SKM-1 (cell line): Measurements from ENCODE around the gene NOC4L.
"Not testable (repeated sequence)": the region's sequence is repeated elsewhere in the genome, so short reads cannot be mapped to it uniquely, and the experiment has no call there.

Experiments
- DNase-seq: peaks from one replicate; lab custom pipeline; 2025; ENCODE audit not compliant: unreplicated experiment; lab: John Stamatoyannopoulos, UW

The NOC4L gene

DNA sequence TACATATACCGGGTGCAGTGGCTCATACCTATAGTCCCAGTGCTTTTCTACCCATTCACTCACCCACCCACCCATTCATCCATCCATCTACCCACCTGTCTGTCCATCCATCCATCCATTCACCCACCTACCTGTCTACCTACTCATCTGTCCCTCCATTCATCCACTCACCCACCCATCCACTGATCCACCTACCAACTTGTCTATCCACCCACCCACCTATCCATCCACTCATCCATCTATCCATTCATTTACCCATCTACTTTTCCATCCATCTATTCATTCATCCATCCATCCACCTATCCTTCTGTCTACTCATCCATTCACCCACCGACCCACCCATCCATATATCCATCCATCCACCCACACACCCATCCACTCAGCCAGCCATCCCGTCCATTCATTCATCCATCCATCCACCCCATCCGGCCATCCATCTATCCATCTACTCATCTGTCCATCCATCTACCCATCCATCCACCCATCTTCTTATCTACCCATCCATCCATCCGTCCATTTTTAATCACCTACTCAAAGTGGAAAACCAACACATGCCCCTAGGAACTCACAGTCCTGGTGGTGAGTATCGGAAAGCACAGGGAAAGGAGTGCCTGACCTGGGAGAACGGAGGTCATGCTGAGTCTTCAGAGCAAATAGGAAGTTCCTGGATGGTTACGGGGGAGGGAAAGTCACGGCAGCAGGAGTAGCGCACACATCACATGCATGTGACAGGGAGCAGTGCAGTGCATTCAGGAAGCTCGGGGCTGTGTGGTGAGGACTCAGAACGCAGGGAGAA is 20.1 kb upstream of the NOC4L start:
- no peak for DNase-seq

DNA sequence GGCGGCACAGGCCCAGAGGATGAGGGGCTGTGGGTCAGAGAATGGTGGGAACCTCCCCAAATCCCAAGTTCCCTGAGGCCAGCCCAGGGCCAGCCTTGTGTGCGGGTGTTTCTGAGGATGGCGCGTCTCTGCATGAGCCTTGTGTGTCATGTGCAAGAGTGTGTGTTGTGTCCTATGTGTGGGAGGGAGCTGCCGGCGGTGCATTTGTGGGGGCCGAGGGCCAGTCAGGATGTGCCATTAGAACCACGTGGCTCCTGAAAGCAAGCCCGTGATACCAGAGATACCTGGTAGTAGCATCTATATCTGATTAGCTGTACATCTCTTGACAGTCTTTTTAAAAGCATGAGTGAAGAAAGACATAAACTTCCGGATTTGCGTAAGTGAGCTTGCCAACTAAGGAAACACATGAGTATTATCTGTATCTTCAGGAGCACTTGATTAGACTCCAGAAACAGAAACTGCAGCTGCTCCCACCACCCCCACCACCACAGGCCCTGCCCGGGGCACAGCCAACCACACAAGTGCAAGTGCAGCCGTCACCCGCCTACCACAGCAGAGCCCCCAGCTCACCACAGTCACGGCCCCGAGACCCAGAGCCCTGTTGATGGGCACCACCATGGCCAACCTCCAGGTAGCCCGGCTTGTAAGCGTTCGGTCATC is 19.4 kb upstream of the NOC4L start:
- DNase-seq, result no peak

DNA sequence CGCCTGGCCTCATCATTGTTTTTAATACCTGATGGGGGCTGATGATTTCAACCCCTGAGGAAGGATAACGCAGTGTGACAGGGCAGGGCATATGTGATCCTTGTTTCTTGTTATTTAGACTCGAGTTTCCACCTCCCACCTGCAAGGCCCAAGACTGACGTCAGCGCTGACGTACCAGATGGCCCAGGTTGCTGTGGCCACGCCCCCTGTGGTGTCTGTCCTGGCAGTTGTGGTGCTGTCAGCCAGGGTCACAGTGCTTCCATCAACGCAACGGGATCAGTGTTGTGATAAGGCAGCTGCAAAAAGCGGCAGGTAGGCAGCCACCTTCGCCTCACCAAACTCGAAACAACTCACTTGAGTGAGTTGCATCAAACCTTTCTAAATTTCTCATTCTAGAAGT is 18.5 kb upstream of the NOC4L start:
- DNase-seq, result no peak

DNA sequence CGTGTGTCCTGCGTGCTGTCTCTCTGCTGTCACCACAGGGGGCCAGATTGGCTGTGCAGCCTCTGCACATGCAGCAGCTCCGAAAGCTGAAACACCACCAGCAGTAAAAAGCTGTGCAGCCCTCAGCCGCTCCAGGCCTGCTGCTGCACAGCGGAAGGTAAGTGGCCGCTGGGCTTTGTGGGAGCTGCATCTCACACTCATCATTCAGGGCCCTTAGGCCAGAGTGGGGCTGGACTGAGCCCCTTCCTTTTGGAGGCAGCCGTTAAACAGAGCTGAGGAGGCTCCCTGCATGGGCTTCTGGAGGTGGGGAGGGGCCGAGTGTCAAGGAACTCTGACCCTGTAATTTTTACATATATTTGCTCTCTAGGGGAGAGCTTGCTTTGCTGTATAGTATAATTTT is 17.2 kb upstream of the NOC4L start:
- no peak for DNase-seq

DNA sequence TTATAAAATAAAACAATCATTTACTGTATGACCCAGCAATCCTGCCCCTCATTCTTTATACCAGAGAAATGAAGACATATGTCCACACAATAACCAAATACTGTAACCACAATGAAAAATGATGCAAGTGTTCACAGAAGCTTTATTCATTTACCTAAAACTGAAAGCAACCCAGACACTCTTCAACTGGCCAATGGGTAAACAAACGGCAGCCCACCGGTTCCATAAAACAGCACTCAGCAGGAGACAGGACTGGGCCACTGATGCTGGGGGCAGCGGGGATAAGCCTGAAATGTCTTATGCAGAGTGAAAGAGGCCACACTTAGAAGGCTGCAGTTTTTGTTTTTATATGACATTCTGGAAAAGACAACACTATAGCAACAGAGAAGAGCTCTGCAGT is 15.2 kb upstream of the NOC4L start:
- no peak for DNase-seq

DNA sequence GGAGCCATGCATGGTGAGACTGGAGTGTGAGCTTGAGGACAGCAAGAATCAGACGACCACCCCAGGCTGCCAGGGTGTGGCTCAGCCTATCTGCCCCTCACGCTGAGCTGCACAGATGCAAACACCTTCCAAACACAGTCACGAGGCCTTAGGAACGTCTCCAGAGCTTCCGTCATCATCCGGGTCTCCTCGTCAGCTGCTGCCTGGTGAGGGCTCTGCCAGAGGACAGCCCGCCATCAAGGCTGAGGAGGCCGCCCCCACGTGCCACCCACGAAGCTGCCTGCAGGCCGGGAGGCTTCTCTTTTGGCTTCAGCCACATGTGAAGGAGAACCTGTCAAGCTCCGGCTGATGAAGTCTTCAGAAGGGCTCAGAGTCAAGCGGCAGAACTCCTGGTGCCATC is 13.6 kb upstream of the NOC4L start:
- no peak for DNase-seq

DNA sequence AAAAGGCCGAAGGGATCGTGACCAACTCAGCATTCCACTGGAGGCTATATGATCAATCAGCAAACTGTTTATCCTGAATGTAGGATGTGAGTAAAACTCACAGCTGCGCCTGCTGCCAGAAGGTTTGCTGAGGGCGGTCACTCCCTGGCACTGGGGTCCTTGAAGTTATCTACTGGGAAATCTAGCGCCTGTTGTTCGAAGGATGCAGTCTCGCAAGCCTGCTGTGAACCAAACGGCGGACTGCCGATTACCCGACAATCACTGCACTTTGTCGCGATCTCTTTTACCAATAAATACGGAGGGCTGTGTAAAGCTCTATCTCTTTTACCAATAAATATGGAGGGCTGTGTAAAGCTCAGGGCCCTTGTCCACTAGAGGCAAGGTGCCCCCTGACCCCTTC is 13.0 kb upstream of the NOC4L start:
- DNase-seq, result no peak

DNA sequence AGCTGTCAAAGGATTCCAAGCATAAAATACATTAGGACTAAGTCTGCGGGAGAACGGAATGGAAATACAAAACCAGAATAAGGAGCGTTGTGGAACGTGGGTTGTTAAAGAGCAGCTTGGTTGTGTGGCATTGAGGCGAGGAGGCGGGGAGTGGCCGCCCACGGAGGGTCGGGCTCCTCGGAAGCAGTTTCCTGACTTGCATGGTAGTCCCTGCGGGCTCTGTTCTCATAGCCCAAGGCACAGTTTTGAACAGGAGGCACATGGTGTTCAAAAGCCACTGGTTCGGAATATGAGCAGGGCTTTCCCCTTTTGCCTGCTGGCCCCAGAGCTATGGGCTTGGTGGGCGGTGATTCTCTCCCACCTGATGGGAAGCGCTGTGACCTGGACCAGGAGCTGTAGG is 12.3 kb upstream of the NOC4L start:
- no peak for DNase-seq

DNA sequence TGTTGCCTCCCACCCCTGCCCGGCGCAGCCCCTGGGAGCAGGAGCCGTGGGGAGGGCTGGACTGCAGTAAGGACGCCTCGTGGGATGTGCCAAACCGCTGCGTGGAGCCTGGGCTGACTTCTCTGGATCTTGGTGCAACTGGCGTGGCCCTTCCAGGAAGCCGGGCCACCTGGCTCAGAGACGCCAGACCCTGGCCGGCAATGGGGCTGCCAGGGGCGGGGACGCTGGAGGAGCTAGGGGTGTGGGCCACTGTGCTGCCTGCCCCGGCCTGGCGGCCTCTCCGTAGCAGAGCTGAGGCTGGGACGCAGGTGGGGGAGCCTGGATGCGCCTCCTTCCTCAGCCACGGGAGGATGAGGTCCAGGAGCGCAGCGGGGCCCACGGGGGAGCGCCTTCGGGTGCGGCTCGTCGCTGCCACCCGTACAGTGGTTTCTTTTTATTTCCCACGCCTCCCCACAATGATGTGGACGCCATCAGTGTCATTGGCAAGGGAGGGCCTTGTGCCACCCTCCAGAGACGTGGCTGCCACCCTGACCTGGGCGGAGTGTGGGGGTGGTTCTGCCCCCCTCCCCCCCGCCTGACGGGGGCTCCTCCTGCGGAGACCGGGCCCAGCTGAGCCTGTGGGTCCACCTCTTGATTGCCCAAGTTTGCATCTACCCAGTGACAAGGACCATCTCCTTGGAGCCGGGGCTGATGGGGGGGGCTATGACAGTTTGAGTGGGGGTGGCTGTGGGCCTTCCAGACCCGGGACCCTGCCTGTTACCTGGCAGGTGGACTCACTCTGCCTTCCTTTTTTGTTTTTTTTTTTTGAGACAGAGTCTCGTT is 11.4 kb upstream of the NOC4L start:
- no peak for DNase-seq

DNA sequence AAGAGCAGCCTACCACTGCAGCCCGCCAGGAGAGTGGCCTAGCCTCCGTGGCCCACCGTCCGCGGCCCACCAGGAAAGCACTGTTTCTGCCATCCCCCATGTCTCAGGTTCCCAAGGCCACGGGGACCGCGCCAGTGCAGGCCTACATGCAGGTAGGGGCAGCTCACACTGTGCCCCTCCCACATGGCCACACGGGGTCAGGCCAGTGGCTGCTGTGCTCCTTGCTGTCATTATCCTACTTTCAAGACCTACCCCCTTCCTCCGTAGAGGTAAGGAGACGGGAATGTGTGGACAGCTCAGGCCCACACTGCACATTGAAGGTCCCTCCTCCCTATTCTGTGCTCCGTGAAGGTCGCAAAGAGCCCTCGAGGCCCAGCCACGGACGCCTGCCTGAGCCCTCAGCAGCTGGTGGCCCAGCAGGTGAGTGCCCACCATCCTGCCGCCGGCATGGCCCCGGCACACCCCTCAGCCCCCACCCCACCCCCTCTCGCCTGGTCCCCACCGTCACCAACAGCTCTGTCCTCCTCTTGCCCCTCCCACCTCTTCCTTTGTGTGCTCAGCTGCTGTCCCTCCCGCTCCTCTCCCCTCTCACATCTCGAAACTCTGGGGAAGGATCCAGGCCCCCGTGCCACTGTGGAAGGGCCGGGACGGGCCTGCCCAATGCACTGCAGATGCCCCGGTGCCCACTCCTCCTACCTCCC is 10.2 kb upstream of the NOC4L start:
- no peak for DNase-seq

DNA sequence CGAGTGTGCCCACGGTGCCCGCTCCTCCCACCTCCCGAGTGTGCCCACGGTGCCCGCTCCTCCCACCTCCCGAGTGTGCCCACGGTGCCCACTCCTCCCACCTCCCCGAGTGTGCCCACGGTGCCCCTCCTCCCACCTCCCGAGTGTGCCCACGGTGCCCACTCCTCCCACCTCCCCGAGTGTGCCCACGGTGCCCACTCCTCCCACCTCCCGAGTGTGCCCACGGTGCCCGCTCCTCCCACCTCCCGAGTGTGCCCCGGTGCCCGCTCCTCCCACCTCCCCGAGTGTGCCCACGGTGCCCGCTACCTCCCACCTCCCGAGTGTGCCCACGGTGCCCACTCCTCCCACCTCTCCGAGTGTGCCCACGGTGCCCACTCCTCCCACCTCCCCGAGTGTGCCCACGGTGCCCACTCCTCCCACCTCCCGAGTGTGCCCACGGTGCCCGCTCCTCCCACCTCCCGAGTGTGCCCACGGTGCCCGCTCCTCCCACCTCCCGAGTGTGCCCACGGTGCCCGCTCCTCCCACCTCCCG is 9.5 kb upstream of the NOC4L start:
- not testable (repeated sequence) for DNase-seq

DNA sequence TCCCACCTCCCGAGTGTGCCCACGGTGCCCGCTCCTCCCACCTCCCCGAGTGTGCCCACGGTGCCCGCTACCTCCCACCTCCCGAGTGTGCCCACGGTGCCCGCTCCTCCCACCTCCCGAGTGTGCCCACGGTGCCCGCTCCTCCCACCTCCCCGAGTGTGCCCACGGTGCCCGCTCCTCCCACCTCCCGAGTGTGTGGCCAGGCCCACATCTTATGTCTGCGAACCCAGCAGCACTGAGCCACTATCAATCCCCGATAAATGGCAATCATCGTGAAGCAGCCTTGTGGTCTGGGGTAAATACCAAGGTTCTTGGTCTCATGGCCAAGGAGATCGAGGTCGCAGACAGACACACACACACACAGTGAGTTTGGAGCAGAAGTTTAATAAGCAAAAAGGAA is 8.0 kb upstream of the NOC4L start:
- not testable (repeated sequence) for DNase-seq

DNA sequence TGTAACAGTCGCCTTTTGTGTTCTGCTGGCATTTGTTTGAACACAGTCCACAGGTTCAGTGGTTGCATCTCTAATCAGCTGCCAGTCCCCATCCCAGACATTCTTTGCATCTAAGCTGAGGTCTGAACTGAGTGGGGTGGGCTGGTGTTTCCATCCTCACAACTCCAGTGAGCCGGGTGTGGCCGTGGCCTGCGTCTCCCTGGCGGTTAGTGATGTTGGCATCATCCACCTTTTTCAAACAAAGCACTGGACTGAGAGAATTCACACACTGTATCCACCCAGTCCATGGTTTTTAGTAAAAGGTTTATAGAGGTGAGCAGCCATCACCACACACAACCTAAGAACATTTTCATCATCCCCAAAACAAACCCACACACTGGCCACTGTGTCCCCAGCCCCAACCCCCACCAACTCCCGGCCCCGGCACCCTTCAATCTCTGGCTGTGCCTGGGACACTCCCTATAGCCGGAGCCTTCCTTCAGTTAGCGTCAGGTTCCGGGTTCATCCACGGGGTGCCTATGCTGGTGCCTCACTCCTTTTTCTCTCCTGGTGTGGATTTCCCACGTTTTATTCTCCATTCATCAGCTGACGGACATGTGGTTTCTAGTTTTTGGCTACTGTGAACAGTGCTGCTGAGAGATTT is 6.7 kb upstream of the NOC4L start:
- DNase-seq, result no peak

DNA sequence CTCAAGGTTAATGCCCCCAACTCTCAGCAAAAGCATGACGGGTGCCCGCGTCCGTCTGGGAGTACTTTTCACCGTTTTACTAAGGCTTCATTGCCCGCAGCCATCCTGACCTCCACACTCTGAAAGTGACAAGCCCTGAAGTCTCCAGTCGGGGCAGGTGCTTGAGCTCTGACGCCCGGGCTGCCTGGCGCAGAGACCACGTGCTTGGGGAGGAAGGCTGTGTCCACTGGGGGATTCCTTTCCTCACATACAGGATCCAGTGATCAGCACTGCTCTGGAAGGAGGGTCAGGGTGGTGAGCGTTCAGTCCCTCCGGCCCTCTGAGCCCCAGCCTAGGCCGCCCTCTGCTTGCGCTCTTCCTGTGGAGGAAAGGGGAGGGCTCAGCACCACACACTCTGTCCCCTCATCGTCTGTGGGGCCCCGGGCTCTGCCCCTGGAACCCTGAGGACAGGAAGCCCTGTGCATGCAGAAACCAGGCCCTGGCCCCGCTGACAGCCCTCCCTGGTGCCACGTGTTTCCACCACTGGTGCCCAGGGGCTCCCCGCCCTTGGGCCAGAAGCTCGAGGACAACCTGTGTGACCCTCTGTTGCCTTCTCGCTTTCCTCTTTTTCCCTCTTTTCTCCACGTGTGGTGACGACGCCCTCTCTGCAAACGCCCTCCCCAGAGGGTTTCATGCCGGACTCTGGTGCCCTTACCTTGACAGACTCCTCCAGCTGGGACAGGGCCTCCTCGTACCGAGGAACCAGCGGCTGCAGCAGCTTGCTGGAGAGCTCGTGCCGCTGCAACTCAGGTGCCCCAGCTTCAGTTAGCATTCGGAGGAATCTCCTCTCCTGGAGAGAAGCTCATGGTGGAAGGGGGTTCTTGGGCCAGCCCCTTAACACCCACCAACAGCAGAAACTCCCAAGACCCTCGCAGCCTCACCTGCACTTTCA is 5.1 kb upstream of the NOC4L start:
- DNase-seq, result no peak

DNA sequence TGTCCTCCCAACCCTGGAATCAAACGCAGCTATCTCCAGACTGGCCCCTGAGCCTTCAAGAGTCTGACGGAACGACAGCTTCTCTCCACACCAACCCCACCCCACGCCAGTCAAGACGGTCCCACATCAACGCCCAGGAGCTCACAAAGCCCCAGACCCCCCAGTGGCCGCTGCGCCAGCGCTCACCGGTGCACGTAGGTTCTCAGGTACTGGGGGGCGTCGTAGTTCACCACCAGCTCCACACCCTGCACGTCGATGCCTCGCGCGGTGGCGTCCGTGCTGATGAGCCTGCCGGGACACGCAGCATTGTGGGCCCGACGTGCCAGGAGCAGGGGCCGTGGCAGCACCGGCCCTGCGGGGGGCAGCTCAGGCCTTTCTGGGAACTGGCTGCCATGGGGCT is 4.3 kb upstream of the NOC4L start:
- no peak for DNase-seq

DNA sequence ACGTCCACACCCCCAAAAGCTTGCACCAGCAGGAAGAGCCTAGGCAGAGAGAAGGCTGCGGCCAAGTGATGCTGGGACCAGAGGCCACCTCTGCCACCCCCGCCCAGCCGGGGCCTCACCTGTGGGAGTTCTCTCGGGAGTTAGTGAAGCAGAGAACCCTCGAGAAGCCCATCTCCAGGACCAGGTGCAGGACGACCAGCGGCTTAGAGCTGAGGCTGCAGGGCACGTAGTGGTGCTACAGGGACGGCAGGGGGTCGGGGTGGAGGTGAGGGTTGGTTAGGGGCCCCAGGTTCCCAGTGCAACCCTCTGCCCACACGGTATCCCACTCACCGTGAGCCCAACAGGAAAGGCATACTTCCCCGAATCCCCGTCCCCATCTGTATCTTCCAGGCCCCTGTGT is 3.8 kb upstream of the NOC4L start:
- DNase-seq, result no peak

DNA sequence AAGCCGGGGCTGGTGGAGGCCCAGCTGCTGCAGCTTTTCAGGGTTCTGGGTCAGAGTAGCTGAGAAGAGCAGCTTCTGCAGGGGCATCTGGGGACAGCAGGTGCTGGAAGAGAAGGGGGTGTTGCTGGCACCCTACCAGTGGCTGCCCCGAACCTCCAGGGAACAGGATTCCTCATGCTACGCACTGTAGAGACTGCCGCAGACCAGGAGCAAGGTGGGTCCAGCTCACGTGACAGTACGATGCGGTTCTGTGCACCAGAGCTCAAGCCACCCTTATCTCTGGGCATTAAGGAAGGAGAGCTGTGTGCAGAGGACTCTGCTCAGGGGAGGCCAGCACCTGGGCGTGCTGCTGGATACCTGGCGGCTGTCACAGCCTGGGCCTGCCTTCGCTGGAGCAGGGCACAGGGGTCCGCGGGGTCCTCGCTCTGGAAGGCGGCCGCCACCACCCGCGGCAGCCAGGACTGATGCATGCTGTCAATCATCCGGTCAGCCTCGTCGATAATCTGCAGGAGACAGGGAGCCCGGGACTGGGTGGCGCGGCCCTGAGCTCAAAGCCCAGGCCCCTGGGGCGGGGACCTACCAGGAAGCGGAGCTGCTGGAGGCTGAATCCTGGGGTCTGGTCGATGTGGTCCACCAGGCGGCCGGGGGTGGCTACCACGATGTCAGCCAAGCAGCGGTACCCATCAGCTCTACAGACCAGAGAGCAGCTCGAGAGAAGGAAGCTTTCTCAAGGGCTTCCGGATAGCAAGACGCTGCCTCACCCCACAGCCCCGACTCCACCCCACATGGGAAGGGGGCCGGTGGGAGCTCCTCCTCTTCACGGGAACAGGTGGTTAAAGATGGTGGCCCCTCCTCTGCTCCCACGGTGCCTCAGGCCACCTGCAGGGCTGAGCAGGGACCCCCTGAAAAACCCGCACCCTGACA is 3.1 kb upstream of the NOC4L start:
- no peak for DNase-seq

DNA sequence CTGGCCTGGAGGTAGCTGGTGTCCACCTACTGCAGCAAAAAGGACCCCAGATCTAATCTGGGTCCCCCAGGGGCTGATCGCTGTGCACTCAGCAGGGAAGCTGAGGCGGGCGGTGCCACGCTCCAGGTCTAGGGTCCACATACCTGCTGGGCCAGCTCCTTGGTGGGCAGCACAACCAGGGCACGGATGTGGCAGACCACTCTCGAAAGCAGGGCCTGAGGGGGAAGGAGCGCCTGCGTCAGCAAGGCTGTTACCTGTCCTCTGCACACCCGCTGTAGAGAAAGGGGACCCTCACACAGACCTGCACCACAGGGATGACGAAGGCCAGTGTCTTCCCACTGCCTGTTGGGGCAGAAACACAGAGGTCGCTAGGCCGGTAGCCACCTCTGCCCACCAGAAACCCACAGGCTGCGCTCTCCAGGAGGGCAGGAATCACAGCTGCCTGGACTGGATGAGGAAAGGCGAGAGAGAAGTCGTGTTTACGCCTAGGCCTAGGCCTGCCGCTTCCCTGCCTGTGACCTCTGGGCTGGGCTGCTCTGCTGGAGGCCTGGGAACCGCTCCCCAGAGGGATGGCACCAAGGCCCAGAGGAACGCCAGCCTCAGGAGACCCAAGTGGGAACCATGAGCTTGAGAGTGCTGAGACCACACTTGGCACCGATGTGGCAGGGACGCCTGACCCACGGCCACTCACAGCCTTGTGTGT is 2.1 kb upstream of the NOC4L start:
- DNase-seq, result no peak
